Loucy (cell line): ENCODE results near the gene BCAS4.

Experiments used
- H2AFZ ChIP-seq: fragments of 200-600 bp; sonication (generic); 2 replicates; pipeline ENCODE4 v1.6.0; 2016; ENCODE audit warnings: antibody characterized with exemption, mild to moderate bottlenecking, low read length, moderate library complexity
- H3F3A ChIP-seq: fragments of 200-600 bp; 2 replicates; pipeline ENCODE4 v1.6.0; 2016; ENCODE audit warnings: antibody characterized with exemption, low read depth, mild to moderate bottlenecking
- H3K27me3 ChIP-seq: fragments of 200-600 bp; sonication (generic); 2 replicates; pipeline ENCODE4 v1.6.1; 2014; ENCODE audit warnings: low read length, mild to moderate bottlenecking; ENCODE audit not compliant: insufficient read depth, poor library complexity, severe bottlenecking
- H3K36me3 ChIP-seq: fragments of 200-600 bp; sonication (generic); 2 replicates; pipeline ENCODE4 v1.6.1; 2016; ENCODE audit warnings: low read length; ENCODE audit not compliant: insufficient read depth
- H3K4me1 ChIP-seq: fragments of 200-600 bp; sonication (generic); 2 replicates; pipeline ENCODE4 v1.5.1; 2014; ENCODE audit warnings: low read length, mild to moderate bottlenecking; ENCODE audit not compliant: insufficient read depth, poor library complexity, severe bottlenecking
- H3K4me2 ChIP-seq: fragments of 200-600 bp; sonication (generic); 2 replicates; pipeline ENCODE4 v1.6.0; 2014; ENCODE audit warnings: antibody characterized with exemption, low read length, low read depth, mild to moderate bottlenecking; ENCODE audit not compliant: poor library complexity, severe bottlenecking
- H3K4me3 ChIP-seq: fragments of 200-600 bp; sonication (generic); 2 replicates; pipeline ENCODE4 v1.5.1; 2014; ENCODE audit warnings: low read length, mild to moderate bottlenecking, mixed read lengths; ENCODE audit not compliant: poor library complexity, severe bottlenecking
- H3K79me2 ChIP-seq: fragments of 200-600 bp; sonication (generic); 2 replicates; pipeline ENCODE4 v1.6.1; 2014; ENCODE audit warnings: low read length; ENCODE audit not compliant: insufficient read depth
- H3K9ac ChIP-seq: fragments of 200-600 bp; sonication (generic); 2 replicates; pipeline ENCODE4 v1.6.0; 2014; ENCODE audit warnings: mild to moderate bottlenecking, low read depth, low read length, moderate library complexity; ENCODE audit not compliant: poor library complexity, severe bottlenecking
- H3K9me2 ChIP-seq: fragments of 200-600 bp; sonication (generic); replicated peaks from 2 replicates; pipeline ENCODE4 v1.6.1; 2016; ENCODE audit warnings: low read depth, low read length, mixed read lengths
- H3K9me3 ChIP-seq: fragments of 200-600 bp; sonication (generic); 2 replicates; pipeline ENCODE4 v1.6.1; 2014; ENCODE audit warnings: mild to moderate bottlenecking, antibody characterized with exemption, low read length, low read depth; ENCODE audit not compliant: insufficient read depth
- H4K20me1 ChIP-seq: fragments of 200-600 bp; sonication (generic); 2 replicates; pipeline ENCODE4 v1.6.0; 2014; ENCODE audit warnings: antibody characterized with exemption, low read length, mild to moderate bottlenecking; ENCODE audit not compliant: insufficient read depth, poor library complexity, severe bottlenecking
- EZH2phosphoT487 ChIP-seq: fragments of 200-600 bp; IDR thresholded peaks from 2 replicates; pipeline ENCODE4 v1.6.1; 2018; ENCODE audit warnings: antibody characterized with exemption, mild to moderate bottlenecking, moderate library complexity, borderline replicate concordance
- TF ChIP-seq, protein P1 (sequence below): fragments of 200-600 bp; sonication (generic); conservative IDR thresholded peaks from 2 replicates; pipeline ENCODE4 v1.5.1; 2014; ENCODE audit warnings: mild to moderate bottlenecking, antibody characterized with exemption, low read length

Gene BCAS4

DNA sequence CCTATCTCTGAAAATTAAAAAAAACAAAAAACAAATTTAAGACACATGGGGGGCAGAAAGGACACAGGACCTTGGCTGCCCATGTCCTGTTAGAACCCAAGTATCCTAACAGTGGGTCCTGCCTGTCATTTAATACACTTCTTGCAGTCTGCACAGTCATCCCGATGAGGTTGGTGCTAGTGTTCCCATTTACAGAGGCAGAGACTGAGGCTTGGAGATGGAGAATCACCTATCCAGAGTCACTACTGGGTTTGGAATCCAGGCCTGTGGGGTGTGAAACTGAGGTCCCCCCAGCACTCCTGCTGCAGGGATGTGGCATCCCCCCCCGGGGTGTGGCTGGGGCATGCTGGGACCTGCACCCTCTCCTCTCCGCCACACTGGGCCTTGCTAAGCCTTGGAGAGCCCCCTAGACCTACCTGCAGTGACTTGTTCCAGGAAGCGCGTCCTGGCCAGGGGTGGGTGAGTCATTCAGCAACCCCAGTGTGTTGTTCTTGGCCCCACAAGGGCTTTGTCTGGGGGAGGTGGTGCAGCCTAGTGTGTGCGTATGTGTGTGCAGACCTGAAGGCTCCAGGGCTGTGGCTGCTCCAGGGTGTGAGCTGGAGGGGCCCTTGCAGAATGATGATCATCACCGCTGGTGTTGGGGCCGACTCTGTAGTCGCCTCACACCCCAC lies 49.7 kb downstream of the BCAS4 start:
- Histone ChIP-seq H3K9me3 (no peaks in the 10 kb centered on the region), H3K9ac (no peak overlapping the region), H3K9me2 (no peaks in the 10 kb centered on the region), H2AFZ (no peak overlapping the region), H4K20me1 (no peaks in the 10 kb centered on the region), H3K4me3 (no peak overlapping the region), H3K36me3 (no peaks in the 10 kb centered on the region), H3K4me1 (no peaks in the 10 kb centered on the region), H3F3A (no peaks in the 10 kb centered on the region), H3K27me3 (no peaks in the 10 kb centered on the region), H3K4me2 (no peak overlapping the region), H3K79me2 (no peaks in the 10 kb centered on the region)
- TF ChIP-seq, protein P1, sequence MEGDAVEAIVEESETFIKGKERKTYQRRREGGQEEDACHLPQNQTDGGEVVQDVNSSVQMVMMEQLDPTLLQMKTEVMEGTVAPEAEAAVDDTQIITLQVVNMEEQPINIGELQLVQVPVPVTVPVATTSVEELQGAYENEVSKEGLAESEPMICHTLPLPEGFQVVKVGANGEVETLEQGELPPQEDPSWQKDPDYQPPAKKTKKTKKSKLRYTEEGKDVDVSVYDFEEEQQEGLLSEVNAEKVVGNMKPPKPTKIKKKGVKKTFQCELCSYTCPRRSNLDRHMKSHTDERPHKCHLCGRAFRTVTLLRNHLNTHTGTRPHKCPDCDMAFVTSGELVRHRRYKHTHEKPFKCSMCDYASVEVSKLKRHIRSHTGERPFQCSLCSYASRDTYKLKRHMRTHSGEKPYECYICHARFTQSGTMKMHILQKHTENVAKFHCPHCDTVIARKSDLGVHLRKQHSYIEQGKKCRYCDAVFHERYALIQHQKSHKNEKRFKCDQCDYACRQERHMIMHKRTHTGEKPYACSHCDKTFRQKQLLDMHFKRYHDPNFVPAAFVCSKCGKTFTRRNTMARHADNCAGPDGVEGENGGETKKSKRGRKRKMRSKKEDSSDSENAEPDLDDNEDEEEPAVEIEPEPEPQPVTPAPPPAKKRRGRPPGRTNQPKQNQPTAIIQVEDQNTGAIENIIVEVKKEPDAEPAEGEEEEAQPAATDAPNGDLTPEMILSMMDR = no peak
- no peak for TF ChIP-seq EZH2phosphoT487

DNA sequence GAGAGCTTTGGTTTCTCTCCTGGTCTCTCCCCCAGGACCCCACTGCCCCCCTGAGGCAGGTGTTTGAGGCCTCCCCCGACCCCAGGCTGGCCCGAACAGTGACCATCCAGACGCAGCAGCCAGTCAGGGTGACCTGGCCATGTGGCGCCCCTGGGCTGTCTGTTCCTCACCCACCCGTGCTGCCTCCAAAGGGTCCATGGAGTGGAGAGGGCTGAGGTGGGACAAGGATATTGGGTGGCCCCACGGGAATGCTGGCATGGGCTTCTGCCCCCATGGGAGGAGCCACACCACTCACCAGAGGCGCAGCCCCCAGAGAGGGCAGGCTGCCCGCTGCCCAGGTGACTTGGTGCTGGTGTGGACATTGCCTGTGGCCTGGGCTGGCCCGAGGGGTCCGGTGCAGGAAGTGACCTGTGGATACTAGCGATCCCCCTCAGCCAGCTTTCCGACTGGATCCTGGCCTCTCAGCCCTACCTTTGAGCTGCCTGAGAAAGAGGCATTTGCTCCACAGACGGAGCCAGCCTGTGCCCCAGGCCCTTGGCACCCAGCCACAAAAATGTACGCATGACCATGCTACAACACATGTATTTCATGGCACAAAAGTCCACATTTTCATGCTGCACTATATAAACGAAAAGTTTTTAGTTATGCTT lies 50.8 kb downstream of the BCAS4 start:
- Histone ChIP-seq H3K27me3 (no peaks in the 10 kb centered on the region), H3K36me3 (no peaks in the 10 kb centered on the region), H3K9me2 (no peaks in the 10 kb centered on the region), H3K9me3 (no peaks in the 10 kb centered on the region), H3K9ac (no peak overlapping the region), H3K4me3 (no peak overlapping the region), H3K4me1 (peaks cover 1% of the 10 kb centered on the region), H3F3A (no peaks in the 10 kb centered on the region), H4K20me1 (no peaks in the 10 kb centered on the region), H3K4me2 (no peak overlapping the region), H3K79me2 (no peaks in the 10 kb centered on the region), H2AFZ (no peak overlapping the region)
- TF ChIP-seq EZH2phosphoT487 = no peak
- TF ChIP-seq, protein P1 = no peak

DNA sequence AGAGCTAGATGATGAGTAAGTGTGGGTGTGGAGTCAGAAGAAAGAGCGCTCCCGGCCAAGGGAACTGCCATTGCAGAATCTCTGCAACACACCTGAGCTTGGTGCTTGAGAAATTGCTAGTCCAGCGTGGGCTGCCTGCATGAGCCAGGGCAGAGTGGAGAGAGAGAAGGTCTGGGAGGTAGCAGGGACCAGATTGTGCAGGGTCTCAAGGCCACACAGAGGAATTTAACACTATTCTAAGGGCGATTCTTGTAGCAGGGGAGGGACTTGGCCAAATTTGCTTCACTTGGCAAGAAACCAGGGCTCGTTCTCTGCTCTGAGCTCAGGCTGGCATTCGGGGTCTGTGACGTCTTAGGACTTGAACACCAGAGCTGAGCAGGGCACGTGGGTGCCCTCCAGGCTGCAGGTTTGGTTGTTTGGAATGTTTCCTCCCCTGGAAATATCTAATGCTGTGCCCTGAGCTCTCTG lies 53.5 kb downstream of the BCAS4 start:
- H3K9me2 ChIP-seq = no peaks in the 10 kb centered on the region
- H3K79me2 ChIP-seq = no peaks in the 10 kb centered on the region
- no peak overlapping the region for H3K4me3 ChIP-seq
- H3K9me3 ChIP-seq = no peaks in the 10 kb centered on the region
- peaks cover 6% of the 10 kb centered on the region for H3K4me1 ChIP-seq
- TF ChIP-seq, protein P1 = no peak
- no peak for TF ChIP-seq EZH2phosphoT487
- H3F3A ChIP-seq = no peaks in the 10 kb centered on the region
- H4K20me1 ChIP-seq = no peaks in the 10 kb centered on the region
- no peaks in the 10 kb centered on the region for H3K27me3 ChIP-seq
- H3K36me3 ChIP-seq = no peaks in the 10 kb centered on the region
- no peak overlapping the region for H3K4me2 ChIP-seq
- no peak overlapping the region for H3K9ac ChIP-seq
- no peak overlapping the region for H2AFZ ChIP-seq
